A673 (cell line): ENCODE results near the gene KLHL17. TPM values are rescaled to one million over a fixed set of nuclear protein-coding genes. Genes with fewer than 3 reads are reported as not detected.

ENCODE experiments used
- BruUV-seq: library from RNA; stranded (reverse); fragments of 400-500 nt; replicated peaks from 2 replicates; lab custom pipeline; 2021; lab: Mats Ljungman, UMichigan
- CTCF ChIA-PET: fragments of 300-600 bp; sonication (Branson Sonifier 250); formaldehyde crosslinking; loops from one replicate; lab custom pipeline; 2022; ENCODE audit warnings: antibody characterized with exemption; lab: Charles Lee
- POLR2A ChIA-PET: fragments of 300-600 bp; sonication (Branson Sonifier 250); formaldehyde crosslinking; loops from one replicate; lab custom pipeline; 2022; ENCODE audit warnings: antibody characterized with exemption; ENCODE audit not compliant: low non-redundant PET; lab: Charles Lee
- DNase-seq: peaks from one replicate; pipeline ENCODE4 v3.0.0-alpha.2; 2015; ENCODE audit warnings: low spot score
- H3K27ac ChIP-seq: fragments of 200-600 bp; sonication (generic); 2 replicates; pipeline ENCODE4 v1.5.1; 2016; ENCODE audit warnings: mixed run types, low read depth, mild to moderate bottlenecking, mixed read lengths, antibody characterized with exemption, low read length; ENCODE audit not compliant: poor library complexity, severe bottlenecking
- H3K27me3 ChIP-seq: fragments of 200-600 bp; sonication (generic); replicated peaks from 2 replicates; pipeline ENCODE4 v1.6.1; 2017; ENCODE audit warnings: mixed run types, low read depth, mild to moderate bottlenecking, mixed read lengths, antibody characterized with exemption, low read length; ENCODE audit not compliant: insufficient read depth, poor library complexity
- H3K36me3 ChIP-seq: fragments of 200-600 bp; sonication (generic); 2 replicates; pipeline ENCODE4 v1.6.1; 2016; ENCODE audit warnings: mixed run types, mild to moderate bottlenecking, mixed read lengths, antibody characterized with exemption, low read length; ENCODE audit not compliant: insufficient read depth, poor library complexity, severe bottlenecking
- H3K4me1 ChIP-seq: fragments of 200-600 bp; sonication (generic); 2 replicates; pipeline ENCODE4 v1.6.1; 2017; ENCODE audit warnings: mixed run types, mild to moderate bottlenecking, mixed read lengths, antibody characterized with exemption, low read length; ENCODE audit not compliant: insufficient read depth, poor library complexity, severe bottlenecking
- H3K4me3 ChIP-seq: fragments of 200-600 bp; sonication (generic); 2 replicates; pipeline ENCODE4 v1.5.1; 2016; ENCODE audit warnings: low read depth, mixed run types, mild to moderate bottlenecking, mixed read lengths, low read length; ENCODE audit not compliant: poor library complexity, severe bottlenecking
- H3K9me3 ChIP-seq: fragments of 200-600 bp; sonication (generic); 2 replicates; pipeline ENCODE4 v1.6.1; 2016; ENCODE audit warnings: mixed run types, low read depth, mild to moderate bottlenecking, mixed read lengths, antibody characterized with exemption, low read length; ENCODE audit not compliant: poor library complexity, severe bottlenecking
- EZH2 ChIP-seq: fragments of 200-600 bp; sonication (generic); IDR thresholded peaks from 2 replicates; pipeline ENCODE4 v1.6.1; 2017; ENCODE audit warnings: borderline replicate concordance, low read depth, mild to moderate bottlenecking, mixed read lengths, antibody characterized with exemption, low read length; ENCODE audit not compliant: poor library complexity, severe bottlenecking
- intact Hi-C: fragments of 100-400 bp; cut with micrococcal nuclease; formaldehyde crosslinking; loops from one replicate; pipeline ENCODE4 v1.10.0; 2022; ENCODE audit not compliant: unreplicated experiment
- total RNA-seq: library from RNA; stranded (reverse); gene quantifications from 2 replicates; pipeline ENCODE4 v1.2.3, GENCODE V29; 2021
- TF ChIP-seq, protein P1 (sequence below): fragments of 300-800, 200-600 bp; sonication (generic); conservative IDR thresholded peaks from 2 replicates; pipeline ENCODE4 v1.5.1; 2017; ENCODE audit warnings: low read depth, mild to moderate bottlenecking, antibody characterized with exemption, low read length, moderate library complexity, mixed read lengths

The KLHL17 gene
- total RNA-seq, 1 experiment from 2014 or later: 43.3 TPM

GRCh38 chr1:981955-982558 lies 21.7 kb downstream of the KLHL17 start, which contains the start of gene PERM1:
Gene PERM1 (minus strand): TSS chr1:982093. CDS start chr1:981029, 1,064 bp downstream.
- ChIA-PET POLR2A (interaction anchor here (0.6 kb wide), 1 partner anchor 12 kb away, joined by 4 read pairs; no protein-coding TSS in a partner anchor), CTCF (no interaction called here)
- no peak for TF ChIP-seq EZH2
- TF ChIP-seq, protein P1, sequence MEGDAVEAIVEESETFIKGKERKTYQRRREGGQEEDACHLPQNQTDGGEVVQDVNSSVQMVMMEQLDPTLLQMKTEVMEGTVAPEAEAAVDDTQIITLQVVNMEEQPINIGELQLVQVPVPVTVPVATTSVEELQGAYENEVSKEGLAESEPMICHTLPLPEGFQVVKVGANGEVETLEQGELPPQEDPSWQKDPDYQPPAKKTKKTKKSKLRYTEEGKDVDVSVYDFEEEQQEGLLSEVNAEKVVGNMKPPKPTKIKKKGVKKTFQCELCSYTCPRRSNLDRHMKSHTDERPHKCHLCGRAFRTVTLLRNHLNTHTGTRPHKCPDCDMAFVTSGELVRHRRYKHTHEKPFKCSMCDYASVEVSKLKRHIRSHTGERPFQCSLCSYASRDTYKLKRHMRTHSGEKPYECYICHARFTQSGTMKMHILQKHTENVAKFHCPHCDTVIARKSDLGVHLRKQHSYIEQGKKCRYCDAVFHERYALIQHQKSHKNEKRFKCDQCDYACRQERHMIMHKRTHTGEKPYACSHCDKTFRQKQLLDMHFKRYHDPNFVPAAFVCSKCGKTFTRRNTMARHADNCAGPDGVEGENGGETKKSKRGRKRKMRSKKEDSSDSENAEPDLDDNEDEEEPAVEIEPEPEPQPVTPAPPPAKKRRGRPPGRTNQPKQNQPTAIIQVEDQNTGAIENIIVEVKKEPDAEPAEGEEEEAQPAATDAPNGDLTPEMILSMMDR: no peak
- no peak for DNase-seq
- no peak within 1 kb of the TSS for H3K4me3 ChIP-seq
- H3K9me3 ChIP-seq: no peaks in the 10 kb centered on the region
- intact Hi-C loops: loop anchor here (5.0 kb wide), 1 partner anchor 80 kb away; no protein-coding TSS in a partner anchor
- H3K4me1 ChIP-seq: no peaks in the 10 kb centered on the region
- no peaks in the 10 kb centered on the region for H3K27me3 ChIP-seq
- no peak within 1 kb of the TSS for H3K27ac ChIP-seq
- H3K36me3 ChIP-seq: no peaks in the 10 kb centered on the region
- BruUV-seq: no TSS peak

DNA sequence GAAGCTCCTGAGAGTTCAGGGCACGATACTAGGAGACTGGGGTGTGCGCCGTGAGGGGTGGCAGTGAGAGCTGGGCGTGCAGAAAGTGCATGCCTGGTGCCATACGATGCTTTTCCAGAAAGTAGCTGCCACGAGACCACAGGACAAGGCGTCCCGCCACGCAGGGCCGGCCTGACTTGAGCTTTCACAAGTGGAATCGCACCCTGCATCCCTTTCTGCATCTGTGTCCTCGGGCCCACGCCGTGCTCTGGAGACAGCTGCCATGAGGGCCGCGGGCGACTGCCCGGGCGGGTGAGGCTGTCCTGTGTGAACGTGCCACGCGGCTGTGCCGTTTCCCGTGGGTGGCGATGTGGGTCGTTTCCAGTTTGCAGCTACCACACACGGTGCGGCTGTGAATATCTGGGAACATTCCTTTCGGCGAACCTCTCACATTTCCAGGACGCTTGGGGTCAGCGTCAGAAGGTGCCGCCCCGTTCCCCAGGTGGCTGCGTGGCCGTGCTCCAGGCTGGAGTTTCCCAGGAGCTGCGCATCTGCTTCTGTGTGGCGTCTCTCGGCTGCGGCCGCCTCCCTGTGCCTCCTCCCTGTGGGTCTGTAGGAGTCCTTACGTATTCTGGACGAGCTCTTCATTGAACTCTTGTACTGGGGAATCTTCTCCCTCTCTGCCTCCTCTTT lies 22.5 kb downstream of the KLHL17 start:
- Histone ChIP-seq H3K27ac (no peak overlapping the region), H3K36me3 (no peaks in the 10 kb centered on the region), H3K27me3 (no peaks in the 10 kb centered on the region), H3K9me3 (no peaks in the 10 kb centered on the region), H3K4me1 (no peaks in the 10 kb centered on the region), H3K4me3 (no peak overlapping the region)
- intact Hi-C loops: loop anchor here (5.0 kb wide), 1 partner anchor 79 kb away; no protein-coding TSS in a partner anchor
- no peak for DNase-seq
- POLR2A ChIA-PET: no interaction called here
- CTCF ChIA-PET: no interaction called here
- BruUV-seq: no TSS peak
- TF ChIP-seq, protein P1: no peak
- no peak for TF ChIP-seq EZH2

DNA sequence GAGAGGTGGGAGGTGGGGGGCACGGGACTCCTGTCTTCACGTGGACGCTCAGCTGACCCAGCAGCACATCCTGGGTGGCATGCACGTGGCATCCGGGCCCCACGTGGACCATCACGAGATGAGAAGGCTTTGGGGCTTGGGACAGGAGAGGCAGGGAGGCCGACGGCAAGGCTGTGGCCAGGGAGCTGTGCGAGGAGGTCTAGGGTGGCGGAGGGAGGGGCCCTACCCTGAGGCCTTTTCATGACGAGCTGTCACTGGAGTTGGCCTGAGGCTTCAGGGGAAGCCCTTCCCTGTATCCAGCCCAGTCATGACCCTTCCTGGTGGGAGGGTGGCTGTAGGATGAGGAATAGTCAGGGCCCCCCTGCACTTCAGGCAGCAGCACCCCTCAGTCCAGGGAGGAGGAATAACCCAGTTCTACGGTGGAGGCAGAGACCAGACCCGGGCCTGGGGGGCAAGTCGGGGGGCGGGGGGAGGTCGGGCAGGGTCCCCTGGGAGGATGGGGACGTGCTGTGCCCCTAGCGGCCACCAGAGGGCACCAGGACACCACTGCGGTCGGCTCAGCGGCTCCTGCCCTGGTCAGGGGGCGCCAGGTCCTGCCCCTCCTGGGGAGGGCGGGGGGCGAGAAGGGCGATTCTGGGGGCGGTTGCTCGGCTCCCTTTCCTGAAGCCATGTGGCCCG lies 23.6 kb downstream of the KLHL17 start:
- H3K36me3 ChIP-seq: no peaks in the 10 kb centered on the region
- ChIA-PET POLR2A (interaction anchor here (0.6 kb wide), 1 partner anchor 18 kb away, joined by 3 read pairs; no protein-coding TSS in a partner anchor), CTCF (no interaction called here)
- H3K9me3 ChIP-seq: no peaks in the 10 kb centered on the region
- TF ChIP-seq, protein P1: peak; percentile 87
- no peak for TF ChIP-seq EZH2
- intact Hi-C loops: loop anchor here (5.0 kb wide), 1 partner anchor 78 kb away; no protein-coding TSS in a partner anchor
- no peaks in the 10 kb centered on the region for H3K27me3 ChIP-seq
- no peaks in the 10 kb centered on the region for H3K4me1 ChIP-seq
- BruUV-seq: no TSS peak
- no peak overlapping the region for H3K27ac ChIP-seq
- H3K4me3 ChIP-seq: no peak overlapping the region
- no peak for DNase-seq
